Smooth muscle cell (in vitro differentiated cells): ENCODE measurements around the gene ABHD1. TPM values are rescaled to one million over a fixed set of nuclear protein-coding genes. Genes with fewer than 3 reads are reported as not detected.

ENCODE experiments used
- DNase-seq: peaks from one replicate; lab custom pipeline; 2025; ENCODE audit not compliant: unreplicated experiment; lab: John Stamatoyannopoulos, UW
- H2AFZ ChIP-seq: fragments of 200-600 bp; sonication (generic); 2 replicates; pipeline ENCODE4 v1.6.0; 2016; ENCODE audit warnings: antibody characterized with exemption, low read depth, mild to moderate bottlenecking
- H3F3A ChIP-seq: fragments of 200-600 bp; sonication (generic); 2 replicates; pipeline ENCODE4 v1.6.0; 2017; ENCODE audit warnings: antibody characterized with exemption, low read depth
- H3K27ac ChIP-seq: fragments of 200-600 bp; sonication (generic); 2 replicates; pipeline ENCODE4 v1.5.1; 2016; ENCODE audit warnings: low read depth, mild to moderate bottlenecking
- H3K27me3 ChIP-seq: fragments of 200-600 bp; sonication (generic); 2 replicates; pipeline ENCODE4 v1.6.1; 2016; ENCODE audit warnings: low read depth, mild to moderate bottlenecking
- H3K36me3 ChIP-seq: fragments of 200-600 bp; sonication (generic); 2 replicates; pipeline ENCODE4 v1.5.1; 2016; ENCODE audit warnings: low read depth
- H3K4me1 ChIP-seq: fragments of 200-600 bp; sonication (generic); 2 replicates; pipeline ENCODE4 v1.5.1; 2016; ENCODE audit warnings: low read depth
- H3K4me2 ChIP-seq: fragments of 200-600 bp; sonication (generic); 2 replicates; pipeline ENCODE4 v1.6.0; 2016; ENCODE audit warnings: mild to moderate bottlenecking
- H3K4me3 ChIP-seq: fragments of 200-600 bp; sonication (generic); 2 replicates; pipeline ENCODE4 v1.5.1; 2016; ENCODE audit warnings: mild to moderate bottlenecking
- H3K79me2 ChIP-seq: fragments of 200-600 bp; sonication (generic); 2 replicates; pipeline ENCODE4 v1.6.0; 2016; ENCODE audit warnings: low read depth, mild to moderate bottlenecking
- H3K9ac ChIP-seq: fragments of 200-600 bp; sonication (generic); 2 replicates; pipeline ENCODE4 v1.6.0; 2016; ENCODE audit warnings: low read depth
- H3K9me3 ChIP-seq: fragments of 200-600 bp; sonication (generic); replicated peaks from 2 replicates; pipeline ENCODE4 v1.5.1; 2016; ENCODE audit warnings: low read depth
- H4K20me1 ChIP-seq: fragments of 200-600 bp; sonication (generic); 2 replicates; pipeline ENCODE4 v1.6.0; 2016; ENCODE audit warnings: low read depth
- WGBS: methylation state at CpG from one replicate; pipeline ENCODE4 v1.1.7; 2016; ENCODE audit warnings: low lambda C conversion rate; 5-methylcytosine and 5-hydroxymethylcytosine counted together
- polyA plus RNA-seq: library from polyadenylated mRNA; unstranded; fragments of >200 nt; fragmentation: Nextera tagmentation; extraction: Ambion mirVana; gene quantifications from 2 replicates; pipeline ENCODE4 v1.2.1, GENCODE V29; 2016
- total RNA-seq: library from RNA; depleted of rRNA; stranded (reverse); fragments of >200 nt; gene quantifications from 2 replicates; pipeline ENCODE4 v1.2.3, GENCODE V29; 2014
- TF ChIP-seq, protein P1 (sequence below): fragments of 200-600 bp; sonication (generic); IDR thresholded peaks from 2 replicates; pipeline ENCODE4 v1.5.1; 2017; ENCODE audit warnings: borderline replicate concordance, mild to moderate bottlenecking, antibody characterized with exemption; ENCODE audit not compliant: insufficient read depth, poor library complexity, severe bottlenecking

Gene ABHD1
- total and polyA plus RNA-seq, 2 experiments from 2014 or later: not detected

DNA sequence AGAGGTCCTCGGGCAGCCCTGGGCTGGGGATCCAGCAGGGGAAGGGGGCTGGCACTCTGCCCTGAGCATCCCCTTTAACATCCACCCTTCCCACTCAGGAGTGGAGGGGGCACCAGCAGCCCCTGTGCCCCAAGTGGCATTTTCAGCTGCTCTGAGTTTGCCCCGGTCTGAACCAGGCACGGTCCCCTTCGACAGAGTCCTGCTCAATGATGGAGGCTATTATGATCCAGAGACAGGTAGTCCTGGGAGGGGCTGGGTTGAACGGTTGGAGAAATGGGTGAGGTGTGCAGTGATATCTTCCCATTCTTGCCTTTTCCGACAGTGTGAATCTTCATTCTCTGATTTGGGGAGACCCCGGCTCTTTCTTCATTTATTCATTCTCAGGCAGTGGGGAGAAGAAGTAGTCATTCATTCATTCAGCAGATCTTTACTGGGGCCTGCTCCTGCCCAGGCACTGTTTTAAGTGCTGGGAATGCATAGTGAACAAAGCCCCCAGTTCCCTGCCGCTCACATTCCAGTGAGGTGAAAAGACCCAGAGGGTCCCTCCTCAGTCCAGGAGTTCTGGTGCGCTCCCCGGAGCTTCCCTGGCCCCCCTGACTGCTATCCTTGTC lies 38.4 kb upstream of the ABHD1 start:
- Histone ChIP-seq H3K36me3 (no peaks in the 10 kb centered on the region), H4K20me1 (peaks cover 33% of the 10 kb centered on the region), H3K4me3 (peak overlapping the region; percentile 83), H3K79me2 (peaks cover 7% of the 10 kb centered on the region), H3K4me2 (peak overlapping the region; percentile 99), H3K4me1 (peaks cover 18% of the 10 kb centered on the region), H3K27me3 (no peaks in the 10 kb centered on the region), H3K9me3 (no peaks in the 10 kb centered on the region), H2AFZ (no peak overlapping the region), H3F3A (peaks cover 21% of the 10 kb centered on the region), H3K27ac (peak overlapping the region; percentile 61), H3K9ac (no peak overlapping the region)
- WGBS: 53% methylated on average over 10 of the region's 10 CpGs
- TF ChIP-seq, protein P1, sequence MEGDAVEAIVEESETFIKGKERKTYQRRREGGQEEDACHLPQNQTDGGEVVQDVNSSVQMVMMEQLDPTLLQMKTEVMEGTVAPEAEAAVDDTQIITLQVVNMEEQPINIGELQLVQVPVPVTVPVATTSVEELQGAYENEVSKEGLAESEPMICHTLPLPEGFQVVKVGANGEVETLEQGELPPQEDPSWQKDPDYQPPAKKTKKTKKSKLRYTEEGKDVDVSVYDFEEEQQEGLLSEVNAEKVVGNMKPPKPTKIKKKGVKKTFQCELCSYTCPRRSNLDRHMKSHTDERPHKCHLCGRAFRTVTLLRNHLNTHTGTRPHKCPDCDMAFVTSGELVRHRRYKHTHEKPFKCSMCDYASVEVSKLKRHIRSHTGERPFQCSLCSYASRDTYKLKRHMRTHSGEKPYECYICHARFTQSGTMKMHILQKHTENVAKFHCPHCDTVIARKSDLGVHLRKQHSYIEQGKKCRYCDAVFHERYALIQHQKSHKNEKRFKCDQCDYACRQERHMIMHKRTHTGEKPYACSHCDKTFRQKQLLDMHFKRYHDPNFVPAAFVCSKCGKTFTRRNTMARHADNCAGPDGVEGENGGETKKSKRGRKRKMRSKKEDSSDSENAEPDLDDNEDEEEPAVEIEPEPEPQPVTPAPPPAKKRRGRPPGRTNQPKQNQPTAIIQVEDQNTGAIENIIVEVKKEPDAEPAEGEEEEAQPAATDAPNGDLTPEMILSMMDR: no peak
- DNase-seq: no peak

DNA sequence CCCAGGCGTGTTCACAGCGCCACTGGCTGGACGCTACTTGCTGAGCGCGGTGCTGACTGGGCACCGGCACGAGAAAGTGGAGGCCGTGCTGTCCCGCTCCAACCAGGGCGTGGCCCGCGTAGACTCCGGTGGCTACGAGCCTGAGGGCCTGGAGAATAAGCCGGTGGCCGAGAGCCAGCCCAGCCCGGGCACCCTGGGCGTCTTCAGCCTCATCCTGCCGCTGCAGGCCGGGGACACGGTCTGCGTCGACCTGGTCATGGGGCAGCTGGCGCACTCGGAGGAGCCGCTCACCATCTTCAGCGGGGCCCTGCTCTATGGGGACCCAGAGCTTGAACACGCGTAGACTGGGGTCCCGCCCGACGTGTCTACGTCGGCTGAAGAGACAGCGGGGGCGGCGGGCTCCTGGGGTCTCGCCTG lies 37.9 kb upstream of the ABHD1 start:
- Histone ChIP-seq H3K9ac (peak overlapping the region; percentile 54), H3K4me1 (peaks cover 16% of the 10 kb centered on the region), H3F3A (peaks cover 17% of the 10 kb centered on the region), H2AFZ (peak overlapping the region; percentile 69), H3K27ac (peak overlapping the region; percentile 61), H3K4me3 (peak overlapping the region; percentile 83), H4K20me1 (peaks cover 33% of the 10 kb centered on the region), H3K79me2 (peaks cover 2% of the 10 kb centered on the region), H3K9me3 (no peaks in the 10 kb centered on the region), H3K27me3 (no peaks in the 10 kb centered on the region), H3K4me2 (peak overlapping the region; percentile 99), H3K36me3 (no peaks in the 10 kb centered on the region)
- TF ChIP-seq, protein P1: no peak
- WGBS: 3% methylated on average over 36 of the region's 38 CpGs
- DNase-seq: peak; percentile 26

DNA sequence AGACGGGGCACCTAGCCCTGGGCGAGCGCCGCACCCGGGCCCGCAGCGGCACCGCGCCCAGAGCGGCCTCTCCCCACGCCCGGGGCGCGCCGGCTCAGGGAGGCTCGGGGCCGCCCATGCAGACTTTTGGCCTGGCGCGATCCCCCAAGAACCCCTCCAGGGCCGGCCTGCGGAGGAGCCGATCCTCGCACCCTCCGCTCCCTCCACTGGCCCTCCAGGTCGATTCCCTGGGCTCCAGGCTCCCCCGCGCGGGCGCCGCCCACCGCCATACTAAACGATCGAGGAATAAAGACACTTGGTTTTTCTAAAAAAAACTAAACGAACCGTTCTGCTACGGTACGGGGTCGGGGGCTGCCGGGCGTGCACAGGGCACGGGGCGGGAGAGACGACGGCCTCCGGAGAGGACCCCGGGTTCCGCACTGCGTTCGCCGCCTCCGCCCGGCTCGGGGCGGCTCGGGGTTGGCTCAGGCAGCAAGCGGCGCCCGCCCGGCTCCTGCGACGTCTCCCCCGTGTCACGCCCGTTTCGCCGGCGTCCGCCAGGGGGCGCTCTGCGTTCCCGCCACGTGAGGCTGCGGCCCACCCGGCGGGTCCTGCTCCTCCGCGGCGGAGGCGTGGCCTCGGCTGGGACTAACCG lies 37.4 kb upstream of the ABHD1 start:
- Histone ChIP-seq H3K79me2 (no peaks in the 10 kb centered on the region), H3K4me2 (peak overlapping the region; percentile 99), H3K27ac (peak overlapping the region; percentile 61), H3F3A (peaks cover 15% of the 10 kb centered on the region), H3K4me3 (peak overlapping the region; percentile 83), H2AFZ (peak overlapping the region; percentile 69), H3K27me3 (no peaks in the 10 kb centered on the region), H4K20me1 (peaks cover 33% of the 10 kb centered on the region), H3K36me3 (no peaks in the 10 kb centered on the region), H3K9me3 (no peaks in the 10 kb centered on the region), H3K4me1 (peaks cover 13% of the 10 kb centered on the region), H3K9ac (peak overlapping the region; percentile 54)
- TF ChIP-seq, protein P1: peak; percentile 91
- DNase-seq: peak; percentile 95
- WGBS: under 1% methylated on average over 49 of the region's 81 CpGs
